Caco-2 (cell line): ENCODE measurements around the gene HK2. TPM values are rescaled to one million over a fixed set of nuclear protein-coding genes. Genes with fewer than 3 reads are reported as not detected.
A peak's percentile ranks its signal among the peaks of the same experiment; 100 is the strongest.

Experiments
- BruUV-seq: library from RNA; stranded (reverse); fragments of 400-500 nt; replicated peaks from 2 replicates; lab custom pipeline; 2021; lab: Mats Ljungman, UMichigan
- CTCF ChIA-PET: fragments of 300-600 bp; sonication (Branson Sonifier 250); formaldehyde crosslinking; loops from one replicate; lab custom pipeline; 2022; ENCODE audit warnings: antibody characterized with exemption; lab: Charles Lee
- POLR2A ChIA-PET: fragments of 300-600 bp; sonication (Branson Sonifier 250); formaldehyde crosslinking; loops from one replicate; lab custom pipeline; 2022; ENCODE audit warnings: antibody characterized with exemption; lab: Charles Lee
- DNase-seq, 2 experiments: peaks; one replicate each; pipeline versions ENCODE4 v3.0.0 to v3.0.0-alpha.2; 2020 to 2022
- H3K27me3 ChIP-seq: replicated peaks from 2 replicates; pipeline ENCODE4 v1.6.0; 2011; ENCODE audit warnings: low read length; ENCODE audit not compliant: control insufficient read depth, insufficient read depth
- H3K36me3 ChIP-seq: 2 replicates; pipeline ENCODE4 v1.5.1; 2011; ENCODE audit warnings: low read length; ENCODE audit not compliant: control insufficient read depth, insufficient read depth
- H3K4me1 ChIP-seq: fragments of 250-450 bp; sonication (Bioruptor Pico); 2 replicates; pipeline ENCODE4 v1.5.1; 2020; ENCODE audit warnings: mild to moderate bottlenecking
- H3K4me3 ChIP-seq: 2 replicates; pipeline ENCODE4 v1.5.1; 2011; ENCODE audit warnings: low read depth, mild to moderate bottlenecking, control low read depth, low read length
- H3K9me3 ChIP-seq: fragments of 250-450 bp; sonication (Bioruptor Pico); 2 replicates; pipeline ENCODE4 v1.5.1; 2020; ENCODE audit warnings: mild to moderate bottlenecking, moderate library complexity
- H3K27ac Mint-ChIP-seq: one replicate; pipeline ENCODE4 v1.8.0; 2022; ENCODE audit warnings: mixed read lengths; ENCODE audit not compliant: unreplicated experiment
- H3K27me3 Mint-ChIP-seq: one replicate; pipeline ENCODE4 v1.8.0; 2022; ENCODE audit warnings: mixed read lengths; ENCODE audit not compliant: insufficient read depth, unreplicated experiment
- H3K36me3 Mint-ChIP-seq: one replicate; pipeline ENCODE4 v1.8.0; 2022; ENCODE audit warnings: mild to moderate bottlenecking, mixed read lengths; ENCODE audit not compliant: insufficient read depth, unreplicated experiment
- H3K4me1 Mint-ChIP-seq: one replicate; pipeline ENCODE4 v1.8.0; 2022; ENCODE audit warnings: low read depth, mixed read lengths; ENCODE audit not compliant: unreplicated experiment
- H3K4me3 Mint-ChIP-seq: one replicate; pipeline ENCODE4 v1.8.0; 2022; ENCODE audit warnings: mild to moderate bottlenecking, moderate library complexity, mixed read lengths; ENCODE audit not compliant: unreplicated experiment
- H3K9me3 Mint-ChIP-seq: one replicate; pipeline ENCODE4 v1.8.0; 2022; ENCODE audit warnings: mixed read lengths; ENCODE audit not compliant: unreplicated experiment
- CTCF ChIP-seq, 2 experiments: fragments of 200-600 bp in 1 of 2; IDR thresholded peaks; 1 replicate in 1 of 2; 2 replicates in 1 of 2; pipeline versions ENCODE4 v1.5.1 to v1.8.0; 2011 to 2022; ENCODE audit warnings: antibody characterized with exemption in 1 of 2, control low read depth in 1 of 2, inconsistent platforms in 1 of 2, low read depth in 1 of 2, low read length in 1 of 2, mild to moderate bottlenecking in 1 of 2, moderate library complexity in 1 of 2; ENCODE audit not compliant: insufficient read depth in 1 of 2, severe bottlenecking in 1 of 2, unreplicated experiment in 1 of 2
- intact Hi-C: fragments of 100-400 bp; cut with micrococcal nuclease; formaldehyde crosslinking; loops from one replicate; pipeline ENCODE4 v1.10.0; 2022; ENCODE audit not compliant: unreplicated experiment
- total RNA-seq: library from RNA; stranded (reverse); gene quantifications from 2 replicates; pipeline ENCODE4 v1.2.3, GENCODE V29; 2022

The HK2 gene
- total RNA-seq, 1 experiment from 2014 or later = 19.9 TPM

DNA sequence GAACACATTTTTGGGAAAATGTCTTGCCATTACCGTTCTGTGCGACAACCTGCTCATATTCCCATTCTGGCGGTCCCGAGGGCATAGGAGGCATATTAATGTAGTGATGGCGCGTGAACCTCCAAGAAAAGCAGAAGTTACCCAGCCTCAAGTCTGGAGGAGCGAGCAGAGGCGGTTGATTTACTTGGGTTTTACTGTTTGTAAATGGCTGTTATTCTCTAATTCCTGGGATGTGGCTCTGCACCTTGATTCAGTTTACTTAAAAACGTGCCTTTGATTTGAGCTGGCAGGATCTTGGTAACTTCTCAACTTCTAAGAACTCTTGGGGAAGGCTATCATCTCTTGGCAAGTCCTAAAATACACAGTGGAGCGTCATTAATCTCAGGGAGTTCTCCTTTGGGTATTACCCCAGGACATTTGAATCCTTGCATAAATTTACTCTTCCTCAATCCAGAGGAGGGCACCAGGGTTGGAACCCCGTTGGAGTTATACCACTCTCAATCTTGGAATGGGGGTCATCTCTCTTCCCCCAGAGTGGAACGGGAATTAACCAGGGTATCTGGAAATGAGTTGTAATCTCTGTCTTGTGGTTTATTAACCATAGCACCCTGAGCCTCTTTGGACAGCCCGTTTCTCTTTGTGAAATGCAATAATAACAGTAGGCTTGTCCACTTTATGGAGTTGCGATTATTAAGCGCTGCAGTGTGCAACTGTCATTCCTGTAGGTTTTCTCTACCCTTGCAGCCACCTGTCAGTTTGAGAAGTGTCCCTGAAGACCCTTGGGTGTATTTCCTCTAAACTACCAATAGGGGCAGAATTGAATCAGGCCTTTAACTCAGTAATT lies 2.1 kb downstream of the HK2 start:
- H3K36me3 Mint-ChIP-seq = peaks cover 24% of the 10 kb centered on the region
- H3K27me3 Mint-ChIP-seq = no peaks in the 10 kb centered on the region
- no peaks in the 10 kb centered on the region for H3K9me3 Mint-ChIP-seq
- peaks cover 38% of the 10 kb centered on the region for H3K4me1 Mint-ChIP-seq
- H3K4me3 Mint-ChIP-seq = peak overlapping the region; percentile 92
- BruUV-seq = TSS peak; percentile 35
- intact Hi-C loops = loop anchor here (1.0 to 2.0 kb wide), 8 partner anchors 8 to 146 kb away; no protein-coding TSS in a partner anchor
- ChIA-PET POLR2A (interaction anchor here (0.7 to 1.3 kb wide), 4 partner anchors 9 to 182 kb away, joined by 3 to 10 read pairs (median 4); partner anchors contain the start of gene SEMA4F), CTCF (interaction anchor here (0.9 to 2.7 kb wide), 9 partner anchors 8 to 145 kb away, joined by 3 to 18 read pairs (median 6); no protein-coding TSS in a partner anchor)
- peak in 1 of 2 experiments; percentile 53 for DNase-seq
- Histone ChIP-seq H3K9me3 (no peaks in the 10 kb centered on the region), H3K4me1 (peaks cover 29% of the 10 kb centered on the region), H3K4me3 (peak overlapping the region; percentile 80), H3K27me3 (no peaks in the 10 kb centered on the region), H3K36me3 (no peaks in the 10 kb centered on the region)
- TF ChIP-seq CTCF (IDR thresholded peaks at IDR 0.05; ENCODE audit: insufficient read depth in 1 of 2, low read depth in 1 of 2, low read length in 1 of 2, severe bottlenecking in 1 of 2, unreplicated experiment in 1 of 2) = peak; percentile 78 to 79
- peak overlapping the region; percentile 93 for H3K27ac Mint-ChIP-seq

GRCh38 chr2:74836675-74837401 lies 2.9 kb downstream of the HK2 start:
- Histone ChIP-seq H3K4me3 (no peak overlapping the region), H3K4me1 (peaks cover 36% of the 10 kb centered on the region), H3K9me3 (no peaks in the 10 kb centered on the region), H3K36me3 (no peaks in the 10 kb centered on the region), H3K27me3 (no peaks in the 10 kb centered on the region)
- BruUV-seq = no TSS peak
- Mint-ChIP-seq H3K27ac (no peak overlapping the region), H3K4me1 (peaks cover 45% of the 10 kb centered on the region), H3K9me3 (no peaks in the 10 kb centered on the region), H3K4me3 (peak overlapping the region; percentile 92), H3K36me3 (peaks cover 31% of the 10 kb centered on the region), H3K27me3 (no peaks in the 10 kb centered on the region)
- intact Hi-C loops = loop anchor here (1.0 kb wide), 5 partner anchors 7 to 147 kb away; no protein-coding TSS in a partner anchor
- no peak for DNase-seq
- ChIA-PET CTCF (interaction anchor here (0.9 to 2.7 kb wide), 5 partner anchors 9 to 146 kb away, joined by 4 to 18 read pairs (median 6); no protein-coding TSS in a partner anchor), POLR2A (interaction anchor here (0.6 kb wide), 1 partner anchor 96 kb away, joined by 3 read pairs; no protein-coding TSS in a partner anchor)
- peak in 1 of 2 experiments; percentile 10 for TF ChIP-seq CTCF (IDR thresholded peaks at IDR 0.05; ENCODE audit: insufficient read depth in 1 of 2, low read depth in 1 of 2, low read length in 1 of 2, severe bottlenecking in 1 of 2, unreplicated experiment in 1 of 2)

GRCh38 chr2:74841641-74842040 lies 7.7 kb downstream of the HK2 start:
- H3K36me3 Mint-ChIP-seq = peaks cover 19% of the 10 kb centered on the region
- peaks cover 69% of the 10 kb centered on the region for H3K4me1 Mint-ChIP-seq
- Histone ChIP-seq H3K36me3 (no peaks in the 10 kb centered on the region), H3K27me3 (no peaks in the 10 kb centered on the region), H3K9me3 (no peaks in the 10 kb centered on the region), H3K4me1 (peaks cover 63% of the 10 kb centered on the region), H3K4me3 (no peak overlapping the region)
- no peaks in the 10 kb centered on the region for H3K9me3 Mint-ChIP-seq
- ChIA-PET CTCF (interaction anchor here (1.0 kb wide), 1 partner anchor 9 kb away, joined by 3 read pairs; no protein-coding TSS in a partner anchor), POLR2A (no interaction called here)
- peak overlapping the region; percentile 43 for H3K27ac Mint-ChIP-seq
- DNase-seq = no peak
- intact Hi-C loops = no loop called here
- no peak for TF ChIP-seq CTCF (IDR thresholded peaks at IDR 0.05; ENCODE audit: insufficient read depth in 1 of 2, low read depth in 1 of 2, low read length in 1 of 2, severe bottlenecking in 1 of 2, unreplicated experiment in 1 of 2)
- no peak overlapping the region for H3K4me3 Mint-ChIP-seq
- H3K27me3 Mint-ChIP-seq = no peaks in the 10 kb centered on the region
- no TSS peak for BruUV-seq
